Measurements from ENCODE around the gene WNT9A. TPM values are rescaled to one million over a fixed set of nuclear protein-coding genes. Genes with fewer than 3 reads are reported as not detected.

Gene WNT9A
- polyA plus RNA-seq, 1 experiment, result 0.91 TPM

DNA sequence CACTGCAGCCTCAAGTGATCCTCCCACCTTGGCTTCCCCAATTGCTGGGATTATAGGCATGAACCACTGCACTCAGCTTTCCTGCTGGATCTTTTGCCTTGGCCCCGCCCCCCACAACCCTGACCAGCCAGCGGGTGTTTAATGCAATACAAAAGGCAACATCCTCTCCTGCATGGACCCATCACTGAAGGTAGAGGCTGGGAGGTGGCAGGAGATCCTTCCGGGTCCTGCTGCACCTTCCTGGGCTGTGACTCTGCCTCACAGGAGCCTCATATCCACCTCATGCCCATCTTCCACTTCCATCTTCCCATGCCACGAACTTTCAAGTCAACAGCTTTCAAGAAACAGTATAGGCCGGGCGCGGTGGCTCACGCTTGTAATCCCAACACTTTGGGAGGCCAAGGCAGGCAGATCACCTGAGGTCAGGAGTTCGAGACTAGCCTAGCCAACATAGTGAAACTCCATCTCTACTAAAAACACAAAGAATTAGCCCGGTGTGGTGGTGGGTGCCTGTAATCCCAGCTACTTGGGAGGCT, 11.7 kb upstream of the WNT9A start:
- CTCF ChIA-PET, result interaction anchor here (0.9 kb wide), 1 partner anchor 12 kb away, joined by 3 read pairs; no protein-coding TSS in a partner anchor
- Histone ChIP-seq H3K27ac (ENCODE audit: low read depth, low read length) (no peak overlapping the region), H3K9me3 (ENCODE audit: control insufficient read depth, insufficient read depth, low read length) (no peaks in the 10 kb centered on the region), H3K4me3 (ENCODE audit: low read depth, low read length) (no peak overlapping the region), H3K27me3 (ENCODE audit: control insufficient read depth, insufficient read depth, low read length) (peaks cover 4% of the 10 kb centered on the region)
- TF ChIP-seq, protein P1, sequence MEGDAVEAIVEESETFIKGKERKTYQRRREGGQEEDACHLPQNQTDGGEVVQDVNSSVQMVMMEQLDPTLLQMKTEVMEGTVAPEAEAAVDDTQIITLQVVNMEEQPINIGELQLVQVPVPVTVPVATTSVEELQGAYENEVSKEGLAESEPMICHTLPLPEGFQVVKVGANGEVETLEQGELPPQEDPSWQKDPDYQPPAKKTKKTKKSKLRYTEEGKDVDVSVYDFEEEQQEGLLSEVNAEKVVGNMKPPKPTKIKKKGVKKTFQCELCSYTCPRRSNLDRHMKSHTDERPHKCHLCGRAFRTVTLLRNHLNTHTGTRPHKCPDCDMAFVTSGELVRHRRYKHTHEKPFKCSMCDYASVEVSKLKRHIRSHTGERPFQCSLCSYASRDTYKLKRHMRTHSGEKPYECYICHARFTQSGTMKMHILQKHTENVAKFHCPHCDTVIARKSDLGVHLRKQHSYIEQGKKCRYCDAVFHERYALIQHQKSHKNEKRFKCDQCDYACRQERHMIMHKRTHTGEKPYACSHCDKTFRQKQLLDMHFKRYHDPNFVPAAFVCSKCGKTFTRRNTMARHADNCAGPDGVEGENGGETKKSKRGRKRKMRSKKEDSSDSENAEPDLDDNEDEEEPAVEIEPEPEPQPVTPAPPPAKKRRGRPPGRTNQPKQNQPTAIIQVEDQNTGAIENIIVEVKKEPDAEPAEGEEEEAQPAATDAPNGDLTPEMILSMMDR (IDR thresholded peaks at IDR 0.05; ENCODE audit: low read depth, low read length), result no peak
- POLR2A ChIA-PET, result no interaction called here
- no peak for DNase-seq (ENCODE audit: low read depth, low spot score)

- Histone ChIP-seq H3K9me3 (ENCODE audit: control insufficient read depth, insufficient read depth, low read length) (no peaks in the 10 kb centered on the region), H3K27ac (ENCODE audit: low read depth, low read length) (no peak overlapping the region), H3K4me3 (ENCODE audit: low read depth, low read length) (no peak overlapping the region), H3K27me3 (ENCODE audit: control insufficient read depth, insufficient read depth, low read length) (peaks cover 4% of the 10 kb centered on the region)
- ChIA-PET POLR2A (no interaction called here), CTCF (interaction anchor here (0.9 kb wide), 1 partner anchor 12 kb away, joined by 3 read pairs; no protein-coding TSS in a partner anchor)
- DNase-seq (ENCODE audit: low read depth, low spot score), result no peak
- TF ChIP-seq, protein P1 (IDR thresholded peaks at IDR 0.05; ENCODE audit: low read depth, low read length), result no peak
Measured at GRCh38 chr1:227958617-227959324, 11.0 kb upstream of the WNT9A start.

GRCh38 chr1:227955808-227956207, 8.1 kb upstream of the WNT9A start:
- Histone ChIP-seq H3K9me3 (ENCODE audit: control insufficient read depth, insufficient read depth, low read length) (no peaks in the 10 kb centered on the region; the same call in 1 of the 2 replicates), H3K27me3 (ENCODE audit: control insufficient read depth, insufficient read depth, low read length) (peaks cover 9% of the 10 kb centered on the region), H3K4me3 (ENCODE audit: low read depth, low read length) (no peak overlapping the region), H3K27ac (ENCODE audit: low read depth, low read length) (no peak overlapping the region)
- POLR2A ChIA-PET, result no interaction called here
- TF ChIP-seq, protein P1 (IDR thresholded peaks at IDR 0.05; ENCODE audit: low read depth, low read length), result no peak
- CTCF ChIA-PET, result no interaction called here
- DNase-seq (ENCODE audit: low read depth, low spot score), result no peak

GRCh38 chr1:227954163-227954850, 6.6 kb upstream of the WNT9A start:
- H3K27me3 ChIP-seq (ENCODE audit: control insufficient read depth, insufficient read depth, low read length), result peaks cover 9% of the 10 kb centered on the region
- POLR2A ChIA-PET, result interaction anchor here (0.6 kb wide), 2 partner anchors 160 to 390 kb away, joined by 3 read pairs; no protein-coding TSS in a partner anchor
- no peak for DNase-seq (ENCODE audit: low read depth, low spot score)
- CTCF ChIA-PET, result interaction anchor here (0.6 to 3.0 kb wide), 9 partner anchors 14 to 487 kb away, joined by 3 to 33 read pairs (median 4); partner anchors contain the start of gene ZNF678
- TF ChIP-seq, protein P1 (IDR thresholded peaks at IDR 0.05; ENCODE audit: low read depth, low read length), result no peak
- no peaks in the 10 kb centered on the region; the same call in 1 of the 2 replicates for H3K9me3 ChIP-seq (ENCODE audit: control insufficient read depth, insufficient read depth, low read length)
- H3K27ac ChIP-seq (ENCODE audit: low read depth, low read length), result no peak overlapping the region
- no peak overlapping the region for H3K4me3 ChIP-seq (ENCODE audit: low read depth, low read length)

All from AG04450 (cell line).